Endothelial cell of umbilical vein (primary cell): ENCODE results near the gene COPS3. TPM values are rescaled to one million over a fixed set of nuclear protein-coding genes. Genes with fewer than 3 reads are reported as not detected.

Experiments used
- BruUV-seq: library from RNA; stranded (reverse); fragments of 400-500 nt; replicated peaks from 2 replicates; lab custom pipeline; 2021; lab: Mats Ljungman, UMichigan
- CTCF ChIA-PET: fragments of 300-600, 350-600 bp; sonication (Branson Sonifier 250); formaldehyde crosslinking; loops from one replicate; lab custom pipeline; 2021; ENCODE audit warnings: antibody characterized with exemption, inconsistent platforms; lab: Charles Lee
- POLR2A ChIA-PET: fragments of 300-600, 350-600 bp; sonication (Branson Sonifier 250); formaldehyde crosslinking; loops from one replicate; lab custom pipeline; 2021; ENCODE audit warnings: antibody characterized with exemption, inconsistent platforms; lab: Charles Lee
- DNase-seq: peaks from one replicate; pipeline ENCODE4 v3.0.0-alpha.2; 2011; ENCODE audit warnings: low read depth, low spot score
- FAIRE-seq: peaks from 2 replicates; lab custom pipeline; 2011; peaks lifted over from hg19 to GRCh38; lab: Jason Lieb, UNC
- H2AFZ ChIP-seq: 2 replicates; pipeline ENCODE4 v1.6.0; 2012; ENCODE audit warnings: low read depth, low read length, control low read depth, inconsistent platforms
- H3K27ac ChIP-seq: 2 replicates; pipeline ENCODE4 v1.5.1; 2011; ENCODE audit warnings: low read depth, mild to moderate bottlenecking, control low read depth, low read length, moderate library complexity; ENCODE audit not compliant: insufficient read depth
- H3K27me3 ChIP-seq, 2 experiments: 2 replicates each; pipeline versions ENCODE4 v1.6.0 to v1.6.1; 2011; ENCODE audit warnings: low read length in 2 of 2, mixed read lengths in 1 of 2; ENCODE audit not compliant: control insufficient read depth in 2 of 2, insufficient read depth in 2 of 2
- H3K36me3 ChIP-seq, 2 experiments: 2 replicates in 1 of 2; 3 replicates in 1 of 2; pipeline ENCODE4 v1.5.1; 2011; ENCODE audit warnings: low read length in 2 of 2, mild to moderate bottlenecking in 1 of 2, moderate library complexity in 1 of 2; ENCODE audit not compliant: control insufficient read depth in 2 of 2, insufficient read depth in 2 of 2; ENCODE audit errors: extremely low read depth in 1 of 2
- H3K4me1 ChIP-seq: 3 replicates; pipeline ENCODE4 v1.5.1; 2011; ENCODE audit warnings: mild to moderate bottlenecking, low read length; ENCODE audit not compliant: control insufficient read depth, insufficient read depth; ENCODE audit errors: extremely low read depth
- H3K4me2 ChIP-seq: 2 replicates; pipeline ENCODE4 v1.6.1; 2011; ENCODE audit warnings: low read length, control low read depth, mixed read lengths; ENCODE audit not compliant: insufficient read depth
- H3K4me3 ChIP-seq, 3 experiments: fragments of 200-600 bp in 1 of 3; sonication (generic), shearing (Covaris generic) in 1 of 3; replicated peaks in 1 of 3; 2 replicates each; pipeline ENCODE4 v1.5.1; 2011 to 2016; ENCODE audit warnings: control low read depth in 3 of 3, low read length in 3 of 3, mild to moderate bottlenecking in 2 of 3, inconsistent platforms in 1 of 3, low read depth in 1 of 3, moderate library complexity in 1 of 3; ENCODE audit not compliant: insufficient read depth in 1 of 3
- H3K79me2 ChIP-seq: 2 replicates; pipeline ENCODE4 v1.6.0; 2012; ENCODE audit warnings: low read length, inconsistent platforms; ENCODE audit not compliant: control insufficient read depth, insufficient read depth
- H3K9ac ChIP-seq: replicated peaks from 2 replicates; pipeline ENCODE3; 2011; ENCODE audit warnings: low read length, control low read depth; ENCODE audit not compliant: insufficient read depth; ENCODE audit errors: extremely low read depth
- H3K9me1 ChIP-seq: replicated peaks from 3 replicates; pipeline ENCODE4 v1.6.0; 2011; ENCODE audit warnings: mild to moderate bottlenecking, low read length; ENCODE audit not compliant: control insufficient read depth, insufficient read depth; ENCODE audit errors: extremely low read depth
- H3K9me3 ChIP-seq: replicated peaks from 2 replicates; pipeline ENCODE4 v1.5.1; 2012; ENCODE audit warnings: low read length, inconsistent platforms; ENCODE audit not compliant: control insufficient read depth, insufficient read depth
- H4K20me1 ChIP-seq: replicated peaks from 2 replicates; pipeline ENCODE3; 2011; ENCODE audit warnings: mild to moderate bottlenecking, low read length; ENCODE audit not compliant: control insufficient read depth, insufficient read depth; ENCODE audit errors: extremely low read depth
- EZH2 ChIP-seq: IDR thresholded peaks from 2 replicates; pipeline ENCODE4 v1.6.1; 2012; ENCODE audit warnings: borderline replicate concordance, low read depth, mild to moderate bottlenecking, moderate library complexity, low read length, inconsistent platforms; ENCODE audit not compliant: severe bottlenecking
- JUN ChIP-seq: IDR thresholded peaks from 2 replicates; pipeline ENCODE4 v1.6.1; 2011; ENCODE audit warnings: borderline replicate concordance, low read depth; ENCODE audit not compliant: insufficient read length, insufficient read depth
- dilution Hi-C: fragments of 300-500 bp; cut with MboI; formaldehyde crosslinking; loops from one replicate; pipeline ENCODE4 v1.15.0; 2019; ENCODE audit warnings: low sequenced_read_pairs; ENCODE audit not compliant: extremely low pct_ligation_motif_present
- intact Hi-C: fragments of 100-400 bp; cut with micrococcal nuclease; formaldehyde crosslinking; loops from one replicate; pipeline ENCODE4 v1.10.0; 2022
- polyA plus RNA-seq, 4 experiments: library from polyadenylated mRNA; depleted of rRNA in 3 of 4; stranded (reverse) in 3 of 4; unstranded in 1 of 4; fragments of >200 nt; gene quantifications; 2 replicates each; pipeline versions ENCODE4 v1.2.1 to v1.2.3, GENCODE V29; 2011 to 2012; ENCODE audit warnings: missing spikeins in 1 of 4
- total RNA-seq: library from RNA; stranded (reverse); gene quantifications from 2 replicates; pipeline ENCODE4 v1.2.3, GENCODE V29; 2021
- TF ChIP-seq, protein P1 (sequence below), 2 donors: IDR thresholded peaks; 1 replicate in 1 of 2; 2 replicates in 1 of 2; pipeline ENCODE4 v1.5.1; 2011; ENCODE audit warnings: low read length in 2 of 2, mild to moderate bottlenecking in 2 of 2, moderate library complexity in 2 of 2, control low read depth in 1 of 2, inconsistent platforms in 1 of 2, low read depth in 1 of 2; ENCODE audit not compliant: insufficient read depth in 1 of 2; ENCODE audit errors: extremely low read depth in 1 of 2

COPS3 gene
- total and polyA plus RNA-seq, 2 donors (not counting 3 experiments of a cell fraction or from before 2014, with no cell fraction given): 54.8 to 80.9 TPM

DNA sequence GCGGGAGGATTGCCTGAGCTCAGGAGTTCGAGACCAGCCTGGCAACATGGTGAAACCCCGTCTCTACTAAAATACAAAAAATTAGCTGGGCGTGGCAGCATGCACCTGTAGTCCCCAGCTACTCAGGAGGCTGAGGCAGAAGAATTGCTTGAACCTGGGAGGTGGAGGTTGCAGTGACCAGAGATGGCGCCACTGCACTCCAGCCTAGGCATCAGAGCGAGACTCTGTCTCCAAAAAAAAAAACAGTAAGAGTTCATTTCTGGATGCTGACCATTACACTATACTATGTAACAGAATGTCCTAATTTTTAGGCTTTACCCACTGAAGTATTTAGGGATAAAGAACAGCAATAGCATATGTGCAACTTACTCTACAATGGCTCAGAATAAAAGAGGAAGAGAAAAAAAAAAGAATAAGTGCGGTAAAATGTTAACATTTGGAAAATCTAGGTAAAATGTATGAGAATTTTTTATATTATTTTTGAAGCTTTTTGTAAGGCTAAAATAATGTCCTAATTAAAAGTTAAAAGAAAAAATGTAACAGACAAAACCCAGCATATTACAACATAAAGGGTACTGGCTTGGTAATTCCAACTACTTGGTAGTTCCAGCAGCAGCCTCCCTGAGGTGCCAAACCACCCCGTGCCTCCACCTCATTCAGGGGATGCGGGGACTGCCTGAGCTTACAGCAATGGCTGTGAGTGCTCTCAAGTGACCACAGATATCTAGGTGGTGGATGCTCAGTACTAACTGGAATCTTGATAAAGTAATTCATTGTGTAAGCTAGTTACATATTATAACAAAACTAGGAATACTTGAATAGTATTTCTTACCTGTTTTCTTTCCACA is 10.9 kb downstream of the COPS3 start:
- POLR2A ChIA-PET: interaction anchor here (0.7 kb wide), 1 partner anchor 11 kb away, joined by 4 read pairs; no protein-coding TSS in a partner anchor
- peak; percentile 9 for DNase-seq

More for the DNA sequence above, 10.9 kb downstream of the COPS3 start:
- H3K36me3 ChIP-seq: peaks cover 9 to 26% of the 10 kb centered on the region in 2 experiments
- H3K4me3 ChIP-seq: no peak overlapping the region
- no peak for TF ChIP-seq JUN
- TF ChIP-seq, protein P1, sequence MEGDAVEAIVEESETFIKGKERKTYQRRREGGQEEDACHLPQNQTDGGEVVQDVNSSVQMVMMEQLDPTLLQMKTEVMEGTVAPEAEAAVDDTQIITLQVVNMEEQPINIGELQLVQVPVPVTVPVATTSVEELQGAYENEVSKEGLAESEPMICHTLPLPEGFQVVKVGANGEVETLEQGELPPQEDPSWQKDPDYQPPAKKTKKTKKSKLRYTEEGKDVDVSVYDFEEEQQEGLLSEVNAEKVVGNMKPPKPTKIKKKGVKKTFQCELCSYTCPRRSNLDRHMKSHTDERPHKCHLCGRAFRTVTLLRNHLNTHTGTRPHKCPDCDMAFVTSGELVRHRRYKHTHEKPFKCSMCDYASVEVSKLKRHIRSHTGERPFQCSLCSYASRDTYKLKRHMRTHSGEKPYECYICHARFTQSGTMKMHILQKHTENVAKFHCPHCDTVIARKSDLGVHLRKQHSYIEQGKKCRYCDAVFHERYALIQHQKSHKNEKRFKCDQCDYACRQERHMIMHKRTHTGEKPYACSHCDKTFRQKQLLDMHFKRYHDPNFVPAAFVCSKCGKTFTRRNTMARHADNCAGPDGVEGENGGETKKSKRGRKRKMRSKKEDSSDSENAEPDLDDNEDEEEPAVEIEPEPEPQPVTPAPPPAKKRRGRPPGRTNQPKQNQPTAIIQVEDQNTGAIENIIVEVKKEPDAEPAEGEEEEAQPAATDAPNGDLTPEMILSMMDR (IDR thresholded peaks at IDR 0.05; ENCODE audit: extremely low read depth in 1 of 2, insufficient read depth in 1 of 2, low read depth in 1 of 2, low read length in 2 of 2): peak; percentile 14 to 39
- TF ChIP-seq EZH2: no peak
- H4K20me1 ChIP-seq: no peaks in the 10 kb centered on the region
- H3K9me3 ChIP-seq: no peaks in the 10 kb centered on the region
- CTCF ChIA-PET: interaction anchor here (1.0 to 3.0 kb wide), 5 partner anchors 8 to 128 kb away, joined by 3 to 11 read pairs (median 4); partner anchors contain the start of gene COPS3
- intact Hi-C loops (no loop called here), dilution Hi-C loops (no loop called here)
- no peak overlapping the region for H3K4me2 ChIP-seq
- H3K9me1 ChIP-seq: no peaks in the 10 kb centered on the region
- H3K9ac ChIP-seq: no peak overlapping the region
- no peak for FAIRE-seq
- H2AFZ ChIP-seq: no peak overlapping the region
- peaks cover 6% of the 10 kb centered on the region for H3K79me2 ChIP-seq
- no peaks in the 10 kb centered on the region for H3K4me1 ChIP-seq
- no TSS peak for BruUV-seq
- no peak overlapping the region for H3K27ac ChIP-seq
- no peaks in the 10 kb centered on the region for H3K27me3 ChIP-seq
